SW480 (cell line): ENCODE results near the gene SPEM1.

Experiments used
- DNase-seq: peaks from one replicate; pipeline ENCODE4 v3.0.0-alpha.2; 2016; ENCODE audit warnings: low spot score

The SPEM1 gene

DNA sequence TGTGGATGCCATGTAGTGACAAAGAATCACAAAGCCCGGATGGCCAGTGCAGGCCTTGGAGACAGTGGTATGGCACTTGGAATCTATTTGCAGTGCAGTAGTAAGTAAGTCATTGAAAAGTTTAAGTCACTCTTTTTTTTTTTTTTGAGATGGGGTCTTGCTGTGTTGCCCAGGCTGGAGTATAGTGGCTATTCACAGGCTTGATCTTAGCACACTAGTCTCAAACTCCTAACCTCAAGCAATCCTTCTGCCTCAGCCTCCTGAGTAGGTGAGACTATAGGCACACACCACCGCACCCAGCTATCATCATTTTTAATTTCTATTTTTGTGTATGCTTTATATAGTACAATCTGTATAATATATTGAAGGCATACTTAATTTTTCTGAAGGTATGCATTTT, 21.5 kb upstream of the SPEM1 start:
- DNase-seq: no peak

DNA sequence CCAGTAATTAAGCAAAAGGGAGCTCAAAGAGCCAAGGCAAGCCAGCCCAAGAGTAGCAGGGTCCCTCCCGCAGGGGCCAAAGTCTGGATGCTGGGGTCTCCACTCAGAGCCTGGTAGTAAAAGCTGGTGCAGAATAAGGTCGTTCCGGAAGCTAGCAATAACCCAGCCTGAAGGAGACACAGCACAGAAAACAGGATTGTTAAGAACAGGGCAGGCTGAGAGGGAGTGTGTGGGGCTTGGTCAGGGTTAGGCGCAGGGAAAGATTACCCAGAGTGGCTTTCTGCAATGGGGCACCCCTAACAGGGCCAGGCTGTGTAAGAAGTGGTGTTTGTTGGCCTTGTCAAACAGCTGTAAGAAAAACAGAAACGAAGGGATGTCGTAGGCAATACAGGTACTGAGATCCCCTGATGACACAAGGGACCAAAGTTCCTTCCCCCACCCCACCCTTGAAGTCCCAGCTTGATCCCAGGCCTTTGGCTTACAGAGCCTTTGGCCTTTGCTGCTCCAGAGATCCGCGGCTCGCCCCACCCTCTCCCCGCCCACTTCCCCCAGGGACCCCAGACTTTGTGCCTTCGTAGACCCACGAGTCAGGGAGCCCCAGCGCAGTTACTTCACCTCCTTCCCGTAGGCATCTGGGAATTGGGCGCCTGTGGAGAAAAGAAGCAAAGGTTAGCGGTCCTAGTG, 16.9 kb upstream of the SPEM1 start:
- no peak for DNase-seq

DNA sequence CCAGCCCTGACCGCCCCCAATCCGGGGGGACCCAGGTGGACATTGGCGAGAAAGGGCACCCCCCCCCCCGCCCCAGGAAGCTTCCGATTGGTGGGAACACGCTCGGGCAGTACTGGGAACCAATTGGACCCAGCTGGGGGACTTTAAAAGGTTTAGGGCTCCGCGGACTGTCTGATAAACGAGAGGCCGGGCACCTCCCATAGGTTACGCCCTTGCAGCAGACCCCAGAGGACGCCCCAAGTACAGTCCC, 16.5 kb upstream of the SPEM1 start:
- peak; percentile 73 for DNase-seq

DNA sequence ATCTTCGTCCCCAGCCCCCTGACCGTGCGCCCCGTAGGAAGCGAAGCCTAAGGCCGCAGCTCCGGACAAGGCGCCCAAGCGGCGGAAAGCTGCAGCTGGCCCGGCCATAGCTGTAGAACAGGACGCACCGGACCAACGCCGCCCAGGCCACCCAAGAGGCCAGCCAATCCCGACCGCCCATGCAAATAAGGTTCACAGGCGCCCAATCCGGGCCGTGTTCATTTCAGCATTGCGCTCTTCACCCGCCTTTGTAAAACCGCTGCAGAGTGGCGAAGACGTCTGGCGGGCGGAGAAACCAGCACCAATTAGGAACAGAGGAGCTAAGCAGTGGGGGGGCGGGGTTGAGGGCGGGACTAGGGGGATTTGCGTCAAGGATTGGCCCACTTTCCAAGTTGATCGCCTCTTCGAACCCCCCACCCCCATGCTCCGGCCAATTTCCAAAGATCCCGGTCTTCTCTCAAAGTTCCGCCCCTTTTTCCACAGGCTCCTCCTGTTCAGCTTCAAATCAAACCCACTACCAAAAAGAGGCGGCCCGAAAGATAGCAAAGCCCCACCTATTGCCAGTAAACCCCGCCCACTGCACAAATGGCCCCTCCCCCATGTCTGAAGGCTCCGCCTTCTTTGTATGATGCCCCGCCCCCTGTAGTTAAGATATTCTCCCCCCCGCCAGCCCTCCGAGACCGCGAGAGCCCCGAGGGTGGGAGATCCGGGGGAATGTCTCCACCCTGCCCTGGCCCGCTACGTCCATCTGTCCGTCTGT, 16.0 kb upstream of the SPEM1 start, which contains the start of gene TMEM256:
Gene TMEM256, minus strand, starts transcription at position 121 of the 760 bp plus-strand sequence. Its CDS starts 13 bp downstream, at position 108.
- peak; percentile 99 for DNase-seq

DNA sequence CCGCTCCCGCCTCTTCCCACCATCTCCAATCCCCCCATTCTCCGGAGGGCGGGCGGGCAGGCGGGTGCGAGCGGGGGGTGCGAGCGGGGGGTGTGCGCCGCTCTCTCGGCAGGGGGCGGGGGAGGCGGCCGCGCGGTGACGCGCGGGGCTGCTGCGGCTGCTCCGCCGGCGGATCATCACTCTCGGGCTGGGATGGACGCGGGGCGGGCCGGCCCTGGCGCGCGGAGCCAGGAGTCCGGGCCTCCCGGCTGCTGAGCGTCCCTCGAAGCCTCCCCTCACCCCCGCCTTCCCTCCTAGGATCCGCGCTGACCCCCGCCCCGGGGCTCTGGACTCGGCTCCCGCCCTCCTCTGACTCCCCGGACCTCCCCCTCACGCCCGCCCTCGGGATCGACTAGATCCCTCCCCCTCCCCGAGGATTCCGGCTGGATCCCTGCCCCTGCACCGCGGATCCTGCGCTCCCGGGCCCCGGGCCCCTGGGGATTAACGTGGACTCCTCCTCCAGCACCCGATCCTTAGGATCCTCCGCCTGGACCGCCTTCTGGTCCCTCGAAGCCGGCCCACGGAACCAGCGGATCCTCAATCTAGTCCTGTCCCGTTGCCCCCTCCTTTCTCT, 15.3 kb upstream of the SPEM1 start:
- DNase-seq: no peak

DNA sequence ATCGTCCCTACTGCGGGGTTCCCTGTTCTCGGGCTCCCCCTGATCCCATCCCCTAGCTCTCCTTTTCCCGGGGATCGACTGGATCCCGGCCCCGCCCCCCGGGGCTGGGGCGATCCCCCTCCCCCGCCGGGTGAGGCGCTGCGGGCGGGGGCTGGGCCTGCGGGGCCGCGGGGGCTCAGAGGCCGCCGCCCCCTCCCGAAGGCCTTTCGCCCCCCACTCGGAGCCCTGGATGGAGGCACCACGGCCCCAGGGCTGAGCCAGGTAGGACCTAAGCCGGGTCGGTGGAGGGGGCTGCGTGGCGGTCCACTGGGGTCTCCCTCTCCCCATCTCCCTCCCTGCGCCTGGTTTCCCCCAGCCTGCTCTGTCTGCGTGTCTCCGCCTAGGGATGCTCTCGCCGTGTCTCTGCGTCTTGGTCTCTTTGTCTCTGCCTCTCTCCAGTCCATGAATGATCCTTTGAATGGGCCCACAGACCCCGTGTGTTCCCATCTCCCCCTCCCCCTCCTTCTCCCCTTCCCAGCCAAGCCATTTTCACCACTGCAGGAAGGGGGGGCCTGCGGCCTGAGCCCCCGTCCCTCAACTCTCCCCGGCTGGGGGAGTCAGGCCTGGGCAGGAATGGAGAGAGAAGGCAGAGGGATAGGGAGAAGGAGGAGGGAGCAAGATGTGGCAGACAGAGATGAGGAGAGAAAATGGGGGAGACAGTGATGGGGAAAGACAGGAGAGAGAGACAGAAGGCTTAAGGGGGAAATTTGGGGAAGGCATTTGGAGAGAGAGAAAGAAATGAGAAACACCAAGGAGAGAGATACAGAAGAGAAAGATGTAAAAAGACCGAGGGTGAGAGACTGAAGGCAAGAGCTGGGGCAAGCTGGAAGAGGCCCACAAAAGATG, 14.5 kb upstream of the SPEM1 start:
- no peak for DNase-seq

DNA sequence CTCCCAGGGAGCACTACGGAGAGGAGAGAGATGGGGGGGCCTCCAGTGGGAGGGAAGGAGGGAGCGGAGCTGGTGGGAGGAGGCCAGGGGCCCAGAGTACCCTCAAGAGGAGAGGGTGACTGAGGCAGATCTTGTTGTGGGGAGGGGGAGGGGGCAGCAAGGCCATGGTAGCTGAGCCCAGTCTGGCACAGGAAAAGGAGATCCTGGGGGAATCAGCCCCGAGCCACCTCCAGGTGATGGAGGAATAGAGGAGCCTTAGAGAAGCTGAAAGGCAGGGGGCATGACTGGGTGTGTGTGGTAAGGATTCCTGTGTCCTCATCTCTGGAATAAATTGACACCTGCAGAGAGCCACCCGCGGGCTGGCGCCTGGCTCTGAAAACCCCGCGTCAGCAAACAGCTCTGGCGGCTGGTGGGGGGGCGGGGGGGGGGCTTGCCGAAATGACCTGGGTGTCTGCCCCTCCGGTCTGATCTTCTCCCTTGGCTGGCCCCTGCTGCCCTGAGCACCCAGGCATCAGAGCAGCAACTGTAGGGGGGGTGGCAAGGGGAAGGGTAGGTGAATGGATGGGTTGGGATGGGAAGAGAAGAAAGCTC, 13.8 kb upstream of the SPEM1 start:
- no peak for DNase-seq

DNA sequence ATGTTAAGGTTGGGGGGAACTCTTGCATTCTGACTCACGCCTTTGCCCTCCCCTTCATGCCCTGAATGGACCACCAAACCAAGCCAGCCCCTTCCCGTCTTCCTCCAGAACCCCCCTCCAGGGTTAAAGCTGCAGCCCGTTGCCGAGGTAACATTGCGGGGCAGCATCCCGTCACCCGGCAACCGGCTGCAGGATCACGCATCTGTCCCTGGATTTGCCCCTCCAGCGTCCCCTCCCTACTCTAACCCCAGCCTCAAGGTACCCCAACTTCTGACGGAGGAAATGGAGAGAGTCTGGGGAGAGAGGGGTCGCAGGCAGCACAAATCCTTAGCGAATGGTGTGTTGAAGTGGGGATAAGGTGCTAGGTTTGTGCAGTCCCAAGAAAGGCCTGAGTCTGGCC, 13.0 kb upstream of the SPEM1 start:
- no peak for DNase-seq

DNA sequence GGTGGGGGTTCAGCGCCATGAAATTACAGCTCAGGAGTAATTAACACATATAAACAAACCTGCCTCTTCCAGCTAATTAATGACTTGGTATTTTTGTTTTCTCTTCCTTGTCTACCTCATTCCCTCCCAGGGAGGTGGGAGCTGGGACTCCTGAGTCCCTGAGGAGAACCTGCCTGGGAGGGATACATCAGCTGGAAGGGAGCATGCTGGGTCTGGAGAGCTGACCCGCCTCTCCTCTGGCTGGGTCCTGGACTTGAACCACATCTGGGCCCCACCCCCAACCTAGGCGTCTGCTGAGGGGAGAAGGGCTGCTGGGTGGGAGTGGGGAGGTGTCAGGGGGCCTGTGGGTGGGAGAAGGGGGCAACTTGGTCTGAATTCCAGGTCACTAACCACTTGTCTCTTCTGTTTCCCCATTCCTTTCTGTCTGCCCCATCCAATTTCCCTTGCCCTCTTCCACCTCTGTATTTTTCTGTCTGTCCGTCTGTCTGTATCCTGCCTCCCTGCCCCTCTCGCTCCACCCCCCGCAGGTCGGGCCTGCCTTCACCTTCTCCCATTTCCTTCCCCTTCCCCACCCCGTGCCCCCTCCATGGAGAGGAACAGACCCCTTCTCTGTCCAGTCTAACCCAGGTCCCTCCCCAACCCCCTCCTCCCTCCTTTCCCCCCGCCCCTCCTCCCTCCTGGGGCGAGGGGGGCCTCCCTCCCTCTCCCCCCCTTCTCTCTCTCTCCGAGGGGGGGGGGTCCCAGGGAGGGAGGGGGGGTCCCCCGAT, 12.5 kb upstream of the SPEM1 start, which contains the start of gene NLGN2:
Gene NLGN2, plus strand, starts transcription at position 361 of the 767 bp plus-strand sequence. CDS start 411 bp downstream, outside the sequence.
- DNase-seq: no peak

DNA sequence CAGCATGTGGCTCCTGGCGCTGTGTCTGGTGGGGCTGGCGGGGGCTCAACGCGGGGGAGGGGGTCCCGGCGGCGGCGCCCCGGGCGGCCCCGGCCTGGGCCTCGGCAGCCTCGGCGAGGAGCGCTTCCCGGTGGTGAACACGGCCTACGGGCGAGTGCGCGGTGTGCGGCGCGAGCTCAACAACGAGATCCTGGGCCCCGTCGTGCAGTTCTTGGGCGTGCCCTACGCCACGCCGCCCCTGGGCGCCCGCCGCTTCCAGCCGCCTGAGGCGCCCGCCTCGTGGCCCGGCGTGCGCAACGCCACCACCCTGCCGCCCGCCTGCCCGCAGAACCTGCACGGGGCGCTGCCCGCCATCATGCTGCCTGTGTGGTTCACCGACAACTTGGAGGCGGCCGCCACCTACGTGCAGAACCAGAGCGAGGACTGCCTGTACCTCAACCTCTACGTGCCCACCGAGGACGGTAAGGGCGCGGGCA, 11.8 kb upstream of the SPEM1 start:
- no peak for DNase-seq

DNA sequence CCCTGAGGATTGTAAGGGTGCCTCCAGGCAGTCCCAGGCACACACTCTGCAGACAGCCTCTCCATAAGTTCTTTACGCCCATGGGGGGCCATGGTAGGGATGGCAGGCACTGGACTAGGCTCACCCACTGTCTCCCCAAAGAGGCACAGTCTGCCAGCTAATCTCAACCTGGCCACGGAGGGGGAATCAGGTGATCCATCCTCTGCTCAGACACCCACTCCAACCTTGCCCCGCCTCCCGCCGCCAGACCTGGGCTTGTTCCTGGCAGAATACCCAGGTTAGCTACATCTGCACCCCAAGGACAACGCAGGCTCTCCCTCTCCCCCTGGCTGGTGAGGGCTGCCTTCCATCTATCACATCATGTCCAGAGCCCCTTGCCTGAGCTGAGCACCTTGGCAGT, 11.3 kb upstream of the SPEM1 start:
- DNase-seq: no peak

DNA sequence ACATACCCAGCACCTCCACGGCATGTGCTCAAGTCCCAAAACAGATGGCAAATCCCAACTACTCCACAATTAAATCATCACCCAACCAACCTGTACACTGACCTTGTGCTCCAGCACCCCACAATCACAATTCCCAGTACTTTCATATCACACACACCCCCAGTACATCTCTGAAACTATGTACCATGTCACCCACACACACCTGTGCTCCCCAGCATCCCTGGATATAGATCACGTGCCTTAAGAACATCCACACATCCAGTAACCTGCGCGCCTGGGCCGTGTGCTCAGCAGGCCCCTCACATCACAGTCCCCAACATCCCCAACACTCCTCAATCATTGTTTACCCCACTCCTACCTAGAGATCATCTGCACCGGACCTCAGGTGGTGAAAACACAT, 10.4 kb upstream of the SPEM1 start:
- no peak for DNase-seq

DNA sequence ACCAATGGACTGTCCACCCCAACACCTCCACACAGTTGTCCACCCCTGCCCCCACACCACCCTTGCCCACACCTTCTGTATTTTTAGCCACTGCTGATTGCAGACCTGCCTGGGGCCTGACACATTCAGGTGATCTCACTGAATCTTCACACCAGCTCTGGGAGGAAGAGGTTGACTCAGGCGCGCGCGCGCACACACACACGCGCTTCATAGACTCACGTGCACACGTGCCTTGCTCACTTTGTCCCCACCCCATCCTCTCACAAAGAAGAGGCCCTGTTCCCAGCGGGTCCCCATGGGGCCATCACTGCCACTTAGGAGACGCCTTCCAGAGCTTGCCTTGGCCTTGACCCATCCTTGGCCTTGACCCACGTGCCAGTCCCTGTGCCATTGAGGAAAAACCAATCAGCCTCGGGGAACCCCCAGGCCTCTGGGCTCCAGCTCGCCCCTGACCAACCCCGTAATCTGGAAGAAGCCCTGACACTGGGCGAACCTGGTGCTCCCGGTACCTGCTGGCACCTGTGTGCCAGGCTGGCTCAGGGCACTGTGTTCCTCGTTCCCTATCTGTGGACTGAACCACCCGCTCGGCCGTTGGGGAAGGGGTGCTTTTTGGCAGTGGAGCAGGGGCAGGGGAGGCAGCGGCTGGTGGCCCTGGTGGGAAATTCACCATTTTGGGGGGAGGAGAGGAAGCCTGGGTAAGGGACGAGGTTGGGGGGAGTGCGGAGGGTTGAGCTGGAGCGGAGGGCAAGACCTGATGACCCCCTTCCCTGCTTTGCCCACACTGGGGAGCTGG, 9.3 kb upstream of the SPEM1 start:
- no peak for DNase-seq

DNA sequence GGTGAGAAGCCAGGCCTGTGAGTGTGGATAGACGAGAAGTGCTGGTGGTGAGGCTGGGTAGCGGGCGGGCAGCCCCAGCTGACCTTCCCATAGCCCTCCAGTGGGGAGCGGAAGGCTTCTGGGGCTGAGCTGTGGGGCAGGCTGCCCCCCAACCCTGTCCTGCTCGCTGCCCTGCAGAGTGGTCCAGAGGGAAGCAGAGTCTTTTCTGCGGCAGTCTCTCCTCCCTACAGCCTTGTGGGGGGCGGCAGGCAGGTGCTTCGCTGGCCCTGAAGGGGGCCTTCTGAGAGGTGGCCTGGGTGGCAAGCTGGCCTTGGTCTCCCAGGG, 8.7 kb upstream of the SPEM1 start:
- no peak for DNase-seq

DNA sequence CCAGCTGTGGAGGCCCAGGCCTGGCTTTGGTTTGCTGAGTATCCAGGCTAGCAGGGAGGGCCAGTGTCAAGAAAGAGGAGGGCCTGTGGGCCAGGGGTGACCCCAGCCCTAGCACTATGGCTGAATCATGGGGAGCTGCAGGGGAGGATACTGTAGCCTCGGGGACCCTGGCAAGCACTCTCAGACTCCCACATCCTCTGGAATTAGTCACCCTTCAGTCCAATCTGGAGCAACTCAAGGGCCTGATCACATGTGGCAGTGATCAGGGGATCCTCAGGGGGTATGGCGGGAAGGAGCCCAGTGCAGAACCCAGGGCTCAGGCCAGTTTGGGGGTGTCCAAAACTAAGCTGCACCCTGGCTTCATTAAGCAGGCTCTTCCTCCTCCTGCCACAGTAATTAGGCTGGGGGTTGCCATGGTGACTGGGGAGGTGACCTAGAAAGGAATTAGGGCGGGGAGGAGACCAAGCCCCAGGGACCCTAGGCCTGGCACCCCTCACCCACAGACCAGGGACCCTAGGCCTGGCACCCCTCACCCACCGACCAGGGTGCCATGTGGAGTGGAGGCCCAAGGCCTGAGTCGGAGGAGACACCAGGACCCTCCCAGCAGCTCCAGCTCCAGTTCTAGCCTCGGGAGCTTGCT, 6.7 kb upstream of the SPEM1 start:
- no peak for DNase-seq

DNA sequence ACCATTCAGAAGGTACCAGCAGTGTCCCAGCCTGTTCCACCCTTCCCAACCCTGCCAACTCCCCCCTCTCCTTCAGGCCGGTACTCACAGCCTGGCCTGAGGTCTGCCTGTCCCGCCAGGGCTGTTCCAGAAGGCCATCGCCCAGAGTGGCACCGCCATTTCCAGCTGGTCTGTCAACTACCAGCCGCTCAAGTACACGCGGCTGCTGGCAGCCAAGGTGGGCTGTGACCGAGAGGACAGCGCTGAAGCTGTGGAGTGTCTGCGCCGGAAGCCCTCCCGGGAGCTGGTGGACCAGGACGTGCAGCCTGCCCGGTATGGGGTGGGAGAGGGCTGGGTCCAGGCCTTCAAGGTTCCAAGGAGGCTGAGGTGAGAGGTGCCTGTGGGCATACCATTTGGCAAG, 5.3 kb upstream of the SPEM1 start:
- no peak for DNase-seq

DNA sequence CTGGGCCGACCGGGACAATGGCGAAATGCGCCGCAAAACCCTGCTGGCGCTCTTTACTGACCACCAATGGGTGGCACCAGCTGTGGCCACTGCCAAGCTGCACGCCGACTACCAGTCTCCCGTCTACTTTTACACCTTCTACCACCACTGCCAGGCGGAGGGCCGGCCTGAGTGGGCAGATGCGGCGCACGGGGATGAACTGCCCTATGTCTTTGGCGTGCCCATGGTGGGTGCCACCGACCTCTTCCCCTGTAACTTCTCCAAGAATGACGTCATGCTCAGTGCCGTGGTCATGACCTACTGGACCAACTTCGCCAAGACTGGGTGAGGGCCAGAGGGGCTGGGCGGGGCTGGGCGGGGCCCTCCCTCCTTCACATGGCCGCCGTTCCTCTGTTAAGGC, 4.3 kb upstream of the SPEM1 start:
- DNase-seq: no peak

DNA sequence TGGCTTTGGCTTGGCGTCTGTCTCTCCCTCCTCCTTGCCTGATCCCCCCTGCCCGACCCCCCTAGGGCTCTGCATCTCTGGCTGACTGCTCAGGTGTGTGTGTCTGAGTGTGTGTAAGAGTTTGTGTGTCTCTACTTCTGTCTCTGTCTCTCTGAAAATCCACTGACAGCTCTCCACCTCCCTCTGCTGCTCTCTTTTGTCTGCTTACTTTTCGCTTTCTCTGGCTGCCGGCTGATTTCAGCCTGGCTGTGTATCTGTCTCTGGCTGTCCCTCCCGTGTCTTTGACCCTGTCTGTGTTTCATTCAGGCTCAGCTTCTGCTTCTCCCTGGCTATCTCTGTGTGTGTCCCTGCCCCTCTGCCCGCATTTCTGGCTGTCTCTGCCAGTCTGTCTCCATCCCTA, 3.8 kb upstream of the SPEM1 start:
- no peak for DNase-seq

DNA sequence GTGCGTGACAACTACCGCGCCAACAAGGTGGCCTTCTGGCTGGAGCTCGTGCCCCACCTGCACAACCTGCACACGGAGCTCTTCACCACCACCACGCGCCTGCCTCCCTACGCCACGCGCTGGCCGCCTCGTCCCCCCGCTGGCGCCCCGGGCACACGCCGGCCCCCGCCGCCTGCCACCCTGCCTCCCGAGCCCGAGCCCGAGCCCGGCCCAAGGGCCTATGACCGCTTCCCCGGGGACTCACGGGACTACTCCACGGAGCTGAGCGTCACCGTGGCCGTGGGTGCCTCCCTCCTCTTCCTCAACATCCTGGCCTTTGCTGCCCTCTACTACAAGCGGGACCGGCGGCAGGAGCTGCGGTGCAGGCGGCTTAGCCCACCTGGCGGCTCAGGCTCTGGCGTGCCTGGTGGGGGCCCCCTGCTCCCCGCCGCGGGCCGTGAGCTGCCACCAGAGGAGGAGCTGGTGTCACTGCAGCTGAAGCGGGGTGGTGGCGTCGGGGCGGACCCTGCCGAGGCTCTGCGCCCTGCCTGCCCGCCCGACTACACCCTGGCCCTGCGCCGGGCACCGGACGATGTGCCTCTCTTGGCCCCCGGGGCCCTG, 3.0 kb upstream of the SPEM1 start:
- DNase-seq: no peak
